Ovary (tissue), 3 donors: ENCODE results near the gene SEMA3C.

ENCODE experiments used
- POLR2A ChIP-seq: fragments of 450-650 bp; IDR thresholded peaks from one replicate; pipeline ENCODE4 v1.6.1; 2017; ENCODE audit warnings: antibody characterized with exemption, mild to moderate bottlenecking, moderate library complexity
- TF ChIP-seq, protein P1 (sequence below), 3 donors: fragments of 450-650 bp in 2 of 3; fragments of 200-600 bp in 1 of 3; IDR thresholded peaks; one replicate each; pipeline versions ENCODE4 v1.5.1 to v1.8.0; 2016 to 2022; ENCODE audit warnings: antibody characterized with exemption in 3 of 3, mild to moderate bottlenecking in 1 of 3
- donor health status: DM: no; HTN: no; CAD: no.

- TF ChIP-seq, protein P1, sequence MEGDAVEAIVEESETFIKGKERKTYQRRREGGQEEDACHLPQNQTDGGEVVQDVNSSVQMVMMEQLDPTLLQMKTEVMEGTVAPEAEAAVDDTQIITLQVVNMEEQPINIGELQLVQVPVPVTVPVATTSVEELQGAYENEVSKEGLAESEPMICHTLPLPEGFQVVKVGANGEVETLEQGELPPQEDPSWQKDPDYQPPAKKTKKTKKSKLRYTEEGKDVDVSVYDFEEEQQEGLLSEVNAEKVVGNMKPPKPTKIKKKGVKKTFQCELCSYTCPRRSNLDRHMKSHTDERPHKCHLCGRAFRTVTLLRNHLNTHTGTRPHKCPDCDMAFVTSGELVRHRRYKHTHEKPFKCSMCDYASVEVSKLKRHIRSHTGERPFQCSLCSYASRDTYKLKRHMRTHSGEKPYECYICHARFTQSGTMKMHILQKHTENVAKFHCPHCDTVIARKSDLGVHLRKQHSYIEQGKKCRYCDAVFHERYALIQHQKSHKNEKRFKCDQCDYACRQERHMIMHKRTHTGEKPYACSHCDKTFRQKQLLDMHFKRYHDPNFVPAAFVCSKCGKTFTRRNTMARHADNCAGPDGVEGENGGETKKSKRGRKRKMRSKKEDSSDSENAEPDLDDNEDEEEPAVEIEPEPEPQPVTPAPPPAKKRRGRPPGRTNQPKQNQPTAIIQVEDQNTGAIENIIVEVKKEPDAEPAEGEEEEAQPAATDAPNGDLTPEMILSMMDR (IDR thresholded peaks at IDR 0.05), result no peak
- no peak for TF ChIP-seq POLR2A
These were observed 49.1 kb upstream of the SEMA3C start for GRCh38 chr7:80967917-80968297.
